HCT116 (cell line): Measurements from ENCODE around the gene STAT4. TPM values are rescaled to one million over a fixed set of nuclear protein-coding genes. Genes with fewer than 3 reads are reported as not detected.

Experiments
- ATAC-seq: fragments of 200-7000 bp; cut with Tn5 transposase; 2 replicates; pipeline ENCODE4 v1.9.1; 2020; ENCODE audit warnings: mild to moderate bottlenecking, moderate library complexity
- BruUV-seq: library from RNA; stranded (reverse); fragments of 400-500 nt; replicated peaks from 2 replicates; lab custom pipeline; 2021; lab: Mats Ljungman, UMichigan
- CTCF ChIA-PET: fragments of 300-600 bp; sonication (Branson Sonifier 250); formaldehyde crosslinking; loops from one replicate; lab custom pipeline; 2021; ENCODE audit warnings: antibody characterized with exemption; lab: Charles Lee
- POLR2A ChIA-PET: fragments of 300-600, 350-600 bp; sonication (Branson Sonifier 250); formaldehyde crosslinking; loops from one replicate; lab custom pipeline; 2021; ENCODE audit warnings: antibody characterized with exemption; lab: Charles Lee
- RAD21 ChIA-PET, 2 experiments: fragments of 300-600 bp; sonication (Branson Sonifier 250); formaldehyde crosslinking; loops; one replicate each; lab custom pipeline; 2023; ENCODE audit warnings: low total read pairs in 2 of 2; ENCODE audit not compliant: uncharacterized antibody in 2 of 2, unreplicated experiment in 2 of 2, low non-redundant PET in 1 of 2; lab: Charles Lee
- DNase-seq: peaks from one replicate; pipeline ENCODE4 v3.0.0-alpha.2; 2010; ENCODE audit warnings: low read depth, low spot score
- H2AFZ ChIP-seq: fragments of 200-600 bp; shearing (Covaris generic), sonication (generic); 2 replicates; pipeline ENCODE4 v1.6.1; 2017; ENCODE audit warnings: low read depth, mixed run types, mixed read lengths, antibody characterized with exemption, low read length; ENCODE audit not compliant: poor library complexity, severe bottlenecking
- H3K27ac ChIP-seq: 2 replicates; pipeline ENCODE4 v1.5.1; 2012; ENCODE audit warnings: low read depth, low read length
- H3K27me3 ChIP-seq: fragments of 200-600 bp; sonication (generic); 2 replicates; pipeline ENCODE4 v1.6.1; 2016; ENCODE audit warnings: mixed run types, low read length, mixed read lengths; ENCODE audit not compliant: insufficient read depth
- H3K36me3 ChIP-seq, 2 experiments: fragments of 200-500 bp in 1 of 2; fragments of 200-600 bp in 1 of 2; sonication (Bioruptor generic) in 1 of 2; sonication (generic) in 1 of 2; 2 replicates each; pipeline versions ENCODE4 v1.5.1 to v1.6.1; 2014 to 2016; ENCODE audit warnings: low read length in 2 of 2, inconsistent platforms in 1 of 2, mixed read lengths in 1 of 2, mixed run types in 1 of 2; ENCODE audit not compliant: insufficient read depth in 2 of 2, control insufficient read depth in 1 of 2
- H3K4me1 ChIP-seq, 2 experiments: fragments of 200-600 bp in 1 of 2; sonication (generic) in 1 of 2; 2 replicates each; pipeline versions ENCODE4 v1.5.1 to v1.6.1; 2012 to 2017; ENCODE audit warnings: low read length in 2 of 2, inconsistent platforms in 1 of 2, mild to moderate bottlenecking in 1 of 2, mixed read lengths in 1 of 2, mixed run types in 1 of 2, moderate library complexity in 1 of 2; ENCODE audit not compliant: insufficient read depth in 2 of 2, control insufficient read depth in 1 of 2
- H3K4me2 ChIP-seq: fragments of 200-600 bp; sonication (generic); 2 replicates; pipeline ENCODE4 v1.6.1; 2017; ENCODE audit warnings: mixed run types, low read length, mixed read lengths
- H3K4me3 ChIP-seq, 2 experiments: fragments of 200-600 bp in 1 of 2; sonication (generic) in 1 of 2; replicated peaks in 1 of 2; 2 replicates each; pipeline ENCODE4 v1.5.1; 2011 to 2016; ENCODE audit warnings: low read length in 2 of 2, control low read depth in 1 of 2, low read depth in 1 of 2, mild to moderate bottlenecking in 1 of 2, mixed read lengths in 1 of 2, mixed run types in 1 of 2
- H3K79me2 ChIP-seq: fragments of 200-600 bp; sonication (generic); 2 replicates; pipeline ENCODE4 v1.6.1; 2017; ENCODE audit warnings: mild to moderate bottlenecking, mixed run types, low read length, moderate library complexity, mixed read lengths; ENCODE audit not compliant: insufficient read depth
- H3K9ac ChIP-seq: fragments of 200-600 bp; sonication (generic); 2 replicates; pipeline ENCODE4 v1.6.1; 2016; ENCODE audit warnings: low read length, mixed read lengths
- H3K9me2 ChIP-seq: fragments of 200-600 bp; sonication (generic), shearing (Covaris generic); 2 replicates; pipeline ENCODE4 v1.6.1; 2017; ENCODE audit warnings: mixed run types, mild to moderate bottlenecking, moderate library complexity; ENCODE audit not compliant: insufficient read depth
- H3K9me3 ChIP-seq, 2 experiments: fragments of 200-500 bp in 1 of 2; fragments of 200-600 bp in 1 of 2; sonication (Bioruptor generic) in 1 of 2; sonication (generic) in 1 of 2; 2 replicates each; pipeline ENCODE4 v1.6.1; 2014 to 2017; ENCODE audit warnings: low read length in 2 of 2, mixed read lengths in 2 of 2, inconsistent platforms in 1 of 2, low read depth in 1 of 2, mild to moderate bottlenecking in 1 of 2, mixed run types in 1 of 2, moderate library complexity in 1 of 2; ENCODE audit not compliant: control insufficient read depth in 1 of 2, insufficient read depth in 1 of 2
- H4K20me1 ChIP-seq: fragments of 200-600 bp; sonication (generic), shearing (Covaris generic); 2 replicates; pipeline ENCODE4 v1.6.1; 2017; ENCODE audit warnings: mixed run types, mild to moderate bottlenecking, moderate library complexity; ENCODE audit not compliant: insufficient read depth
- EGR1 ChIP-seq: IDR thresholded peaks from 2 replicates; pipeline ENCODE4 v1.6.1; 2012; ENCODE audit warnings: low read depth
- EZH2phosphoT487 ChIP-seq: fragments of 200-600 bp; IDR thresholded peaks from 2 replicates; pipeline ENCODE4 v1.6.1; 2018; ENCODE audit warnings: antibody characterized with exemption, borderline replicate concordance
- FOSL1 ChIP-seq: IDR thresholded peaks from 2 replicates; pipeline ENCODE4 v1.6.1; 2012; ENCODE audit warnings: low read depth
- POLR2AphosphoS5 ChIP-seq: IDR thresholded peaks from 2 replicates; pipeline ENCODE4 v1.6.1; 2011; ENCODE audit warnings: mild to moderate bottlenecking, low read depth, low read length, moderate library complexity
- RAD21 ChIP-seq: IDR thresholded peaks from 2 replicates; pipeline ENCODE4 v1.6.1; 2012; ENCODE audit warnings: low read depth, mild to moderate bottlenecking
- SIN3A ChIP-seq: IDR thresholded peaks from 2 replicates; pipeline ENCODE4 v1.6.1; 2012; ENCODE audit warnings: low read depth
- SP1 ChIP-seq: IDR thresholded peaks from 2 replicates; pipeline ENCODE4 v1.6.1; 2012; ENCODE audit warnings: low read depth
- SRF ChIP-seq: IDR thresholded peaks from 2 replicates; pipeline ENCODE4 v1.6.1; 2012; ENCODE audit warnings: low read depth
- intact Hi-C: fragments of 100-400 bp; cut with micrococcal nuclease; formaldehyde crosslinking; loops from 2 replicates; pipeline ENCODE4 v1.10.0; 2022
- total RNA-seq: library from RNA; stranded (reverse); gene quantifications from one replicate; pipeline ENCODE4 v1.2.1, GENCODE V29; 2021; ENCODE audit not compliant: unreplicated experiment
- TF ChIP-seq, protein P1 (sequence below): IDR thresholded peaks from 2 replicates; pipeline ENCODE4 v1.6.1; 2012; ENCODE audit warnings: low read depth
- TF ChIP-seq, protein P2 (sequence below), 3 experiments: fragments of 200-600 bp in 1 of 3; sonication (generic) in 1 of 3; IDR thresholded peaks in 2 of 3; conservative IDR thresholded peaks in 1 of 3; 2 replicates each; pipeline ENCODE4 v1.5.1; 2012 to 2017; ENCODE audit warnings: low read depth in 2 of 3, low read length in 2 of 3, antibody characterized with exemption in 1 of 3, borderline replicate concordance in 1 of 3, control low read depth in 1 of 3, mild to moderate bottlenecking in 1 of 3, mixed read lengths in 1 of 3, mixed run types in 1 of 3, moderate library complexity in 1 of 3; ENCODE audit not compliant: insufficient read depth in 1 of 3
- TF ChIP-seq, protein P3 (sequence below): IDR thresholded peaks from 2 replicates; pipeline ENCODE4 v1.6.1; 2011; ENCODE audit warnings: mild to moderate bottlenecking, low read length, moderate library complexity; ENCODE audit not compliant: insufficient replicate concordance; ENCODE audit errors: extremely low read depth

Gene STAT4
- total RNA-seq, 1 experiment from 2014 or later: 2.0 TPM

DNA sequence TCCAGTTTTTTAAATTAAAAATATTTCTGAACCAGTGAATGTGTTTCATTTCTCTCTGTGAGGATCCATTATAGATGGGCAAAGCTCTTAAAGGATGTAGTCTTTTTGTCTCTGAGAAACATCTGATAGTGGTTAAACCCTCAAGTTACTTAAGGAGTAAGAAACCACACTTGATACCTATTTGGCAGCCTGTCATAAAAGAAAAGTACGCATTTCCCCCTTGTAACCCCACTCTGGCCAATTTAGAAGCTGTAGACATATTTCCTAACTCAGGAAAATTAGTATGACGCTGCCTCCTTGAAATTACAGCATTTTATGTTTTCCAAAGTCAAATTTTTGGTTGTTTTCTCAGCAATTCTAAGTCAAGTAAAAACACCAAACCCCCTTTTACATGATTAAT, 2.0 kb downstream of the STAT4 start:
- no peak overlapping the region for H3K4me3 ChIP-seq
- no TSS peak for BruUV-seq
- no peaks in the 10 kb centered on the region for H3K79me2 ChIP-seq
- no peak overlapping the region for H3K27ac ChIP-seq
- peaks cover 0 to 6% of the 10 kb centered on the region in 2 experiments; a peak in 2 of 4 replicates for H3K4me1 ChIP-seq
- intact Hi-C loops: no loop called here
- ATAC-seq: no peak
- no peak overlapping the region for H3K4me2 ChIP-seq
- ChIA-PET POLR2A (no interaction called here), CTCF (interaction anchor here (5.6 kb wide), 1 partner anchor 97 kb away, joined by 34 read pairs; no protein-coding TSS in a partner anchor), RAD21 (no interaction called here)
- H3K9ac ChIP-seq: no peak overlapping the region
- no peaks in the 10 kb centered on the region for H3K27me3 ChIP-seq
- H3K9me3 ChIP-seq: no peaks in the 10 kb centered on the region
- no peak overlapping the region for H2AFZ ChIP-seq
- TF ChIP-seq, protein P1, sequence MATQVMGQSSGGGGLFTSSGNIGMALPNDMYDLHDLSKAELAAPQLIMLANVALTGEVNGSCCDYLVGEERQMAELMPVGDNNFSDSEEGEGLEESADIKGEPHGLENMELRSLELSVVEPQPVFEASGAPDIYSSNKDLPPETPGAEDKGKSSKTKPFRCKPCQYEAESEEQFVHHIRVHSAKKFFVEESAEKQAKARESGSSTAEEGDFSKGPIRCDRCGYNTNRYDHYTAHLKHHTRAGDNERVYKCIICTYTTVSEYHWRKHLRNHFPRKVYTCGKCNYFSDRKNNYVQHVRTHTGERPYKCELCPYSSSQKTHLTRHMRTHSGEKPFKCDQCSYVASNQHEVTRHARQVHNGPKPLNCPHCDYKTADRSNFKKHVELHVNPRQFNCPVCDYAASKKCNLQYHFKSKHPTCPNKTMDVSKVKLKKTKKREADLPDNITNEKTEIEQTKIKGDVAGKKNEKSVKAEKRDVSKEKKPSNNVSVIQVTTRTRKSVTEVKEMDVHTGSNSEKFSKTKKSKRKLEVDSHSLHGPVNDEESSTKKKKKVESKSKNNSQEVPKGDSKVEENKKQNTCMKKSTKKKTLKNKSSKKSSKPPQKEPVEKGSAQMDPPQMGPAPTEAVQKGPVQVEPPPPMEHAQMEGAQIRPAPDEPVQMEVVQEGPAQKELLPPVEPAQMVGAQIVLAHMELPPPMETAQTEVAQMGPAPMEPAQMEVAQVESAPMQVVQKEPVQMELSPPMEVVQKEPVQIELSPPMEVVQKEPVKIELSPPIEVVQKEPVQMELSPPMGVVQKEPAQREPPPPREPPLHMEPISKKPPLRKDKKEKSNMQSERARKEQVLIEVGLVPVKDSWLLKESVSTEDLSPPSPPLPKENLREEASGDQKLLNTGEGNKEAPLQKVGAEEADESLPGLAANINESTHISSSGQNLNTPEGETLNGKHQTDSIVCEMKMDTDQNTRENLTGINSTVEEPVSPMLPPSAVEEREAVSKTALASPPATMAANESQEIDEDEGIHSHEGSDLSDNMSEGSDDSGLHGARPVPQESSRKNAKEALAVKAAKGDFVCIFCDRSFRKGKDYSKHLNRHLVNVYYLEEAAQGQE: no peak
- TF ChIP-seq EGR1 (no peak), SIN3A (no peak), SRF (no peak), POLR2AphosphoS5 (no peak), FOSL1 (no peak), RAD21 (no peak), SP1 (no peak), EZH2phosphoT487 (no peak)
- TF ChIP-seq, protein P2, sequence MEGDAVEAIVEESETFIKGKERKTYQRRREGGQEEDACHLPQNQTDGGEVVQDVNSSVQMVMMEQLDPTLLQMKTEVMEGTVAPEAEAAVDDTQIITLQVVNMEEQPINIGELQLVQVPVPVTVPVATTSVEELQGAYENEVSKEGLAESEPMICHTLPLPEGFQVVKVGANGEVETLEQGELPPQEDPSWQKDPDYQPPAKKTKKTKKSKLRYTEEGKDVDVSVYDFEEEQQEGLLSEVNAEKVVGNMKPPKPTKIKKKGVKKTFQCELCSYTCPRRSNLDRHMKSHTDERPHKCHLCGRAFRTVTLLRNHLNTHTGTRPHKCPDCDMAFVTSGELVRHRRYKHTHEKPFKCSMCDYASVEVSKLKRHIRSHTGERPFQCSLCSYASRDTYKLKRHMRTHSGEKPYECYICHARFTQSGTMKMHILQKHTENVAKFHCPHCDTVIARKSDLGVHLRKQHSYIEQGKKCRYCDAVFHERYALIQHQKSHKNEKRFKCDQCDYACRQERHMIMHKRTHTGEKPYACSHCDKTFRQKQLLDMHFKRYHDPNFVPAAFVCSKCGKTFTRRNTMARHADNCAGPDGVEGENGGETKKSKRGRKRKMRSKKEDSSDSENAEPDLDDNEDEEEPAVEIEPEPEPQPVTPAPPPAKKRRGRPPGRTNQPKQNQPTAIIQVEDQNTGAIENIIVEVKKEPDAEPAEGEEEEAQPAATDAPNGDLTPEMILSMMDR (IDR thresholded peaks at IDR 0.05 in 2 of 3, conservative IDR thresholded peaks at IDR 0.05 in 1 of 3; ENCODE audit: borderline replicate concordance in 1 of 3, insufficient read depth in 1 of 3, low read depth in 2 of 3, low read length in 2 of 3): no peak
- TF ChIP-seq, protein P3, sequence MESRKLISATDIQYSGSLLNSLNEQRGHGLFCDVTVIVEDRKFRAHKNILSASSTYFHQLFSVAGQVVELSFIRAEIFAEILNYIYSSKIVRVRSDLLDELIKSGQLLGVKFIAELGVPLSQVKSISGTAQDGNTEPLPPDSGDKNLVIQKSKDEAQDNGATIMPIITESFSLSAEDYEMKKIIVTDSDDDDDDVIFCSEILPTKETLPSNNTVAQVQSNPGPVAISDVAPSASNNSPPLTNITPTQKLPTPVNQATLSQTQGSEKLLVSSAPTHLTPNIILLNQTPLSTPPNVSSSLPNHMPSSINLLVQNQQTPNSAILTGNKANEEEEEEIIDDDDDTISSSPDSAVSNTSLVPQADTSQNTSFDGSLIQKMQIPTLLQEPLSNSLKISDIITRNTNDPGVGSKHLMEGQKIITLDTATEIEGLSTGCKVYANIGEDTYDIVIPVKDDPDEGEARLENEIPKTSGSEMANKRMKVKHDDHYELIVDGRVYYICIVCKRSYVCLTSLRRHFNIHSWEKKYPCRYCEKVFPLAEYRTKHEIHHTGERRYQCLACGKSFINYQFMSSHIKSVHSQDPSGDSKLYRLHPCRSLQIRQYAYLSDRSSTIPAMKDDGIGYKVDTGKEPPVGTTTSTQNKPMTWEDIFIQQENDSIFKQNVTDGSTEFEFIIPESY: no peak
- no peaks in the 10 kb centered on the region for H4K20me1 ChIP-seq
- no peak for DNase-seq
- H3K36me3 ChIP-seq: no peaks in the 10 kb centered on the region
- H3K9me2 ChIP-seq: no peaks in the 10 kb centered on the region
